H9 (cell line): ENCODE results near the gene EXOC3. TPM values are rescaled to one million over a fixed set of nuclear protein-coding genes. Genes with fewer than 3 reads are reported as not detected.
A peak's percentile ranks its signal among the peaks of the same experiment; 100 is the strongest.

Experiments used
- DNase-seq: peaks from one replicate; pipeline ENCODE4 v3.0.0-alpha.2; 2017
- H2AFZ ChIP-seq: one replicate; pipeline ENCODE4 v1.6.1; 2013; ENCODE audit warnings: mild to moderate bottlenecking, low read length, control low read depth, moderate library complexity
- H2AK5ac ChIP-seq: 2 replicates; pipeline ENCODE4 v1.6.1; 2013; ENCODE audit warnings: low read length, control low read depth, mixed read lengths; ENCODE audit not compliant: insufficient read length
- H2BK120ac ChIP-seq: one replicate; pipeline ENCODE4 v1.6.1; 2013; ENCODE audit warnings: low read depth, mild to moderate bottlenecking, low read length, control low read depth, inconsistent platforms; ENCODE audit not compliant: poor library complexity, severe bottlenecking
- H2BK12ac ChIP-seq: 2 replicates; pipeline ENCODE4 v1.6.1; 2013; ENCODE audit warnings: low read length, control low read depth, mixed read lengths, low read depth; ENCODE audit not compliant: insufficient read length
- H2BK15ac ChIP-seq: 2 replicates; pipeline ENCODE4 v1.6.1; 2013; ENCODE audit warnings: low read depth, low read length, control low read depth
- H2BK20ac ChIP-seq: one replicate; pipeline ENCODE4 v1.6.1; 2013; ENCODE audit warnings: low read depth, mild to moderate bottlenecking, low read length, control low read depth, inconsistent platforms; ENCODE audit not compliant: poor library complexity, severe bottlenecking
- H2BK5ac ChIP-seq: 2 replicates; pipeline ENCODE4 v1.6.1; 2013; ENCODE audit warnings: low read length, control low read depth, mixed read lengths; ENCODE audit not compliant: insufficient read length
- H3K14ac ChIP-seq: 2 replicates; pipeline ENCODE4 v1.6.1; 2013; ENCODE audit warnings: low read length, control low read depth; ENCODE audit not compliant: insufficient read depth
- H3K18ac ChIP-seq: 2 replicates; pipeline ENCODE4 v1.6.1; 2013; ENCODE audit warnings: low read depth, mild to moderate bottlenecking, mixed read lengths, low read length, control low read depth; ENCODE audit not compliant: insufficient read length
- H3K23ac ChIP-seq: 2 replicates; pipeline ENCODE4 v1.6.1; 2013; ENCODE audit warnings: low read length, control low read depth, mixed read lengths, low read depth; ENCODE audit not compliant: insufficient read length
- H3K23me2 ChIP-seq: 2 replicates; pipeline ENCODE4 v1.6.1; 2013; ENCODE audit warnings: low read depth, mild to moderate bottlenecking, mixed read lengths, low read length, control low read depth; ENCODE audit not compliant: insufficient read length, poor library complexity, severe bottlenecking
- H3K27ac ChIP-seq: 2 replicates; pipeline ENCODE4 v1.5.1; 2013; ENCODE audit warnings: low read length, control low read depth, mixed read lengths, low read depth; ENCODE audit not compliant: insufficient read length
- H3K27me3 ChIP-seq: 2 replicates; pipeline ENCODE4 v1.6.1; 2013; ENCODE audit warnings: low read length, control low read depth, inconsistent platforms; ENCODE audit not compliant: insufficient read depth
- H3K4ac ChIP-seq: 2 replicates; pipeline ENCODE4 v1.6.1; 2013; ENCODE audit warnings: low read depth, mild to moderate bottlenecking, control low read depth, inconsistent platforms, low read length, moderate library complexity
- H3K4me1 ChIP-seq: 2 replicates; pipeline ENCODE4 v1.6.1; 2013; ENCODE audit warnings: low read length, control low read depth, inconsistent platforms; ENCODE audit not compliant: insufficient read depth
- H3K4me2 ChIP-seq: 2 replicates; pipeline ENCODE4 v1.6.1; 2013; ENCODE audit warnings: low read length, control low read depth, mixed read lengths; ENCODE audit not compliant: insufficient read length, insufficient read depth
- H3K56ac ChIP-seq: 2 replicates; pipeline ENCODE4 v1.6.1; 2013; ENCODE audit warnings: low read depth, mild to moderate bottlenecking, mixed read lengths, low read length, control low read depth; ENCODE audit not compliant: insufficient read length
- H3K79me1 ChIP-seq: 2 replicates; pipeline ENCODE4 v1.6.1; 2013; ENCODE audit warnings: low read depth, mild to moderate bottlenecking, moderate library complexity, low read length, control low read depth, inconsistent platforms; ENCODE audit not compliant: insufficient read depth, poor library complexity, severe bottlenecking
- H3K79me2 ChIP-seq: 2 replicates; pipeline ENCODE4 v1.6.1; 2013; ENCODE audit warnings: low read length, control low read depth, inconsistent platforms; ENCODE audit not compliant: insufficient read depth
- H3K9ac ChIP-seq: 2 replicates; pipeline ENCODE4 v1.6.1; 2013; ENCODE audit warnings: low read length, control low read depth, mixed read lengths; ENCODE audit not compliant: insufficient read length; ENCODE audit errors: extremely low read depth
- H3K9me3 ChIP-seq: one replicate; pipeline ENCODE4 v1.6.1; 2013; ENCODE audit warnings: low read depth, low read length, inconsistent platforms; ENCODE audit not compliant: control insufficient read depth
- H3T11ph ChIP-seq: one replicate; pipeline ENCODE4 v1.6.1; 2013; ENCODE audit warnings: mild to moderate bottlenecking, low read length, control low read depth, inconsistent platforms
- H4K20me1 ChIP-seq: one replicate; pipeline ENCODE4 v1.6.1; 2013; ENCODE audit not compliant: control insufficient read depth, insufficient read length, insufficient read depth
- H4K5ac ChIP-seq: 2 replicates; pipeline ENCODE4 v1.6.1; 2013; ENCODE audit warnings: low read depth, mild to moderate bottlenecking, mixed read lengths, low read length, control low read depth; ENCODE audit not compliant: insufficient read length
- H4K8ac ChIP-seq: replicated peaks from 2 replicates; pipeline ENCODE4 v1.6.1; 2013; ENCODE audit warnings: low read length, control low read depth, mixed read lengths, low read depth; ENCODE audit not compliant: insufficient read length
- H4K91ac ChIP-seq: 2 replicates; pipeline ENCODE4 v1.6.1; 2013; ENCODE audit warnings: low read depth, mild to moderate bottlenecking, moderate library complexity, mixed read lengths, low read length, control low read depth; ENCODE audit not compliant: insufficient read length
- H3K27ac Mint-ChIP-seq, 3 experiments: 2 replicates in 2 of 3; 3 replicates in 1 of 3; pipeline ENCODE4 v1.8.0; 2020 to 2021; ENCODE audit warnings: mixed read lengths in 3 of 3, mild to moderate bottlenecking in 1 of 3, moderate library complexity in 1 of 3
- H3K27me3 Mint-ChIP-seq: 2 replicates; pipeline ENCODE4 v1.8.0; 2021; ENCODE audit warnings: low read depth, mild to moderate bottlenecking, moderate library complexity, mixed read lengths
- H3K36me3 Mint-ChIP-seq, 3 experiments: 2 replicates in 2 of 3; 3 replicates in 1 of 3; pipeline ENCODE4 v1.8.0; 2020 to 2021; ENCODE audit warnings: low read depth in 3 of 3, mixed read lengths in 3 of 3; ENCODE audit not compliant: insufficient read depth in 1 of 3
- H3K4me1 Mint-ChIP-seq, 2 experiments: 2 replicates each; pipeline ENCODE4 v1.8.0; 2020; ENCODE audit warnings: mixed read lengths in 2 of 2
- H3K4me3 Mint-ChIP-seq, 2 experiments: 2 replicates in 1 of 2; 3 replicates in 1 of 2; pipeline ENCODE4 v1.8.0; 2020 to 2021; ENCODE audit warnings: mild to moderate bottlenecking in 2 of 2, mixed read lengths in 2 of 2, moderate library complexity in 1 of 2
- H3K9me3 Mint-ChIP-seq, 2 experiments: 2 replicates in 1 of 2; 3 replicates in 1 of 2; pipeline ENCODE4 v1.8.0; 2020; ENCODE audit warnings: mild to moderate bottlenecking in 2 of 2, mixed read lengths in 2 of 2, moderate library complexity in 1 of 2
- CTCF ChIP-seq: fragments of 200-600 bp; sonication (generic); conservative IDR thresholded peaks from 3 replicates; pipeline ENCODE4 v1.8.0; 2021; ENCODE audit warnings: antibody characterized with exemption, mild to moderate bottlenecking
- WGBS: extraction: QIAGEN DNeasy Blood & Tissue Kit; methylation state at CpG from one replicate; pipeline ENCODE4 v1.1.7; 2013; ENCODE audit warnings: missing lambda C conversion rate, low lambda C conversion rate, mixed read lengths; ENCODE audit not compliant: insufficient read length; ENCODE audit errors: extremely low coverage; 5-methylcytosine and 5-hydroxymethylcytosine counted together
- total RNA-seq: library from RNA; stranded (reverse); gene quantifications from 2 replicates; pipeline ENCODE4 v1.2.1, GENCODE V29; 2021

Gene EXOC3
- total RNA-seq, 1 experiment from 2014 or later, result 36.7 TPM

- Histone ChIP-seq H2BK120ac (no peak overlapping the region), H2BK15ac (no peak overlapping the region), H3K14ac (no peak overlapping the region), H3K23ac (no peak overlapping the region), H3K27me3 (no peaks in the 10 kb centered on the region), H2BK12ac (no peak overlapping the region), H3T11ph (no peak overlapping the region), H2AFZ (no peak overlapping the region), H3K9ac (no peak overlapping the region), H3K79me1 (no peaks in the 10 kb centered on the region), H3K4me1 (no peaks in the 10 kb centered on the region), H3K4me2 (no peak overlapping the region), H4K20me1 (no peaks in the 10 kb centered on the region), H4K91ac (no peak overlapping the region), H4K8ac (no peak overlapping the region), H3K4ac (no peak overlapping the region), H2AK5ac (no peak overlapping the region), H2BK5ac (no peak overlapping the region), H4K5ac (no peak overlapping the region), H2BK20ac (no peak overlapping the region), H3K56ac (no peak overlapping the region), H3K18ac (no peak overlapping the region), H3K79me2 (no peaks in the 10 kb centered on the region), H3K9me3 (no peaks in the 10 kb centered on the region), H3K23me2 (no peaks in the 10 kb centered on the region), H3K27ac (no peak overlapping the region)
- peak; percentile 25 for DNase-seq
- H3K27ac Mint-ChIP-seq, result no peak overlapping the region
- WGBS, result no CpG with 5 or more reads among the region's 24 CpGs
- peaks cover 17 to 63% (median 53%) of the 10 kb centered on the region in 3 experiments; a peak in 6 of 7 replicates for H3K36me3 Mint-ChIP-seq
- TF ChIP-seq CTCF, result no peak
- H3K4me3 Mint-ChIP-seq, result no peak overlapping the region
- H3K27me3 Mint-ChIP-seq, result no peaks in the 10 kb centered on the region
- H3K4me1 Mint-ChIP-seq, result no peaks in the 10 kb centered on the region
- no peaks in the 10 kb centered on the region for H3K9me3 Mint-ChIP-seq
These were observed 19.1 kb downstream of the EXOC3 start for GRCh38 chr5:462051-462481.
